SK-N-MC (cell line): ENCODE data around the gene SSU72.

Source experiments
- DNase-seq: peaks from one replicate; pipeline ENCODE4 v3.0.0-alpha.2; 2011; ENCODE audit warnings: low read depth, low spot score
- H3K27ac ChIP-seq: fragments of 200-600 bp; sonication (generic); 2 replicates; pipeline ENCODE4 v1.5.1; 2016; ENCODE audit warnings: mixed run types
- H3K36me3 ChIP-seq: fragments of 200-600 bp; sonication (generic); 2 replicates; pipeline ENCODE4 v1.6.1; 2017; ENCODE audit warnings: antibody characterized with exemption, low read length, mixed read lengths; ENCODE audit not compliant: insufficient read depth
- H3K4me3 ChIP-seq: fragments of 200-600 bp; sonication (generic); 2 replicates; pipeline ENCODE4 v1.5.1; 2016
- H3K9ac ChIP-seq: fragments of 200-600 bp; sonication (generic); 2 replicates; pipeline ENCODE4 v1.8.0; 2017; ENCODE audit warnings: mixed run types, mixed read lengths; ENCODE audit not compliant: insufficient read length
- H3K9me3 ChIP-seq: fragments of 200-600 bp; sonication (generic); 2 replicates; pipeline ENCODE4 v1.6.1; 2017; ENCODE audit warnings: low read depth, mild to moderate bottlenecking, antibody characterized with exemption, low read length, moderate library complexity, mixed read lengths
- EZH2 ChIP-seq: fragments of 200-600 bp; sonication (generic); IDR thresholded peaks from one replicate; pipeline ENCODE4 v1.6.1; 2017; ENCODE audit warnings: antibody characterized with exemption
- FOXP2 ChIP-seq: optimal IDR thresholded peaks from 2 replicates; pipeline ENCODE3; 2011; ENCODE audit warnings: mild to moderate bottlenecking, moderate library complexity; ENCODE audit not compliant: insufficient read depth; ENCODE audit errors: extremely low read length, control extremely low read depth
- POLR2AphosphoS5 ChIP-seq: IDR thresholded peaks from 2 replicates; pipeline ENCODE4 v1.6.1; 2012; ENCODE audit warnings: mild to moderate bottlenecking, low read depth, low read length, borderline replicate concordance

The SSU72 gene

GRCh38 chr1:1614204-1614953 lies 39.7 kb upstream of the SSU72 start:
- no peak for TF ChIP-seq POLR2AphosphoS5
- TF ChIP-seq FOXP2: no peak
- TF ChIP-seq EZH2: no peak
- H3K27ac ChIP-seq: peak overlapping the region; percentile 28; the same call in 1 of the 2 replicates
- H3K4me3 ChIP-seq: peak overlapping the region; percentile 99
- H3K36me3 ChIP-seq: no peaks in the 10 kb centered on the region
- peak overlapping the region; percentile 72 for H3K9ac ChIP-seq
- no peak for DNase-seq
- H3K9me3 ChIP-seq: no peaks in the 10 kb centered on the region

DNA sequence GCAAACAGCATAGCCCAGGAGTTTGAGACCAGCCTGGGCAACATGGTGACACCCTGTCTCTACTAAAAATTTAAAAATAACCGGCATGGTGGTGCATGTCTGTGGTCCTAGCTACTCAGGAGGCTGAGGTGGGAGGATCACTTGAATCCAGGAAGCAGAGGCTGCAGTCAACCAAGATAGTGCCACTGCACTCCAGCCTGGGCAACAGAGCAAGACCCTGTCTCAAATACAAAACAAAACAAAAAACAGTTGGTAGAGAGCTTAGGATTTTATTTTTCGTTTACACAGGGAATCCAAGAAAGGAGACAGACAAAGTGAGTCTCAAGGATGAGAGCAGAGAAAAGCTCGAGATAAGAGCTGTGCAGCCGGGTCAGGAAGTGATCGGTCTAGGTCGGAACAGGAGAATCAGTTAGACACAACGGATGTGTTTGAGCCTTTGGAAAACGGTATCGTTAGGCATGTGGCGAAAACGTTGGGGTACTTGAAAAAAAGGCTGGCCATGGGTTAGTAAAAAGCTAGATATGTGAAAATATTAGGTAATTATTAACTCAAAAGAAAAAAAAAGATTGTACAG lies 38.9 kb upstream of the SSU72 start:
- TF ChIP-seq EZH2 (no peak), FOXP2 (no peak), POLR2AphosphoS5 (no peak)
- Histone ChIP-seq H3K9ac (no peak overlapping the region), H3K4me3 (peak overlapping the region; percentile 99), H3K36me3 (no peaks in the 10 kb centered on the region), H3K27ac (no peak overlapping the region), H3K9me3 (no peaks in the 10 kb centered on the region)
- DNase-seq: no peak

GRCh38 chr1:1612104-1612400 lies 37.4 kb upstream of the SSU72 start:
- H3K27ac ChIP-seq: no peak overlapping the region
- no peaks in the 10 kb centered on the region for H3K9me3 ChIP-seq
- no peak overlapping the region for H3K9ac ChIP-seq
- DNase-seq: no peak
- no peak for TF ChIP-seq POLR2AphosphoS5
- no peak for TF ChIP-seq FOXP2
- no peak for TF ChIP-seq EZH2
- no peaks in the 10 kb centered on the region for H3K36me3 ChIP-seq
- H3K4me3 ChIP-seq: no peak overlapping the region

GRCh38 chr1:1610796-1611195 lies 36.1 kb upstream of the SSU72 start:
- DNase-seq: no peak
- Histone ChIP-seq H3K9me3 (no peaks in the 10 kb centered on the region), H3K4me3 (no peak overlapping the region), H3K27ac (no peak overlapping the region), H3K9ac (no peak overlapping the region), H3K36me3 (no peaks in the 10 kb centered on the region)
- TF ChIP-seq EZH2 (no peak), POLR2AphosphoS5 (no peak), FOXP2 (no peak)

DNA sequence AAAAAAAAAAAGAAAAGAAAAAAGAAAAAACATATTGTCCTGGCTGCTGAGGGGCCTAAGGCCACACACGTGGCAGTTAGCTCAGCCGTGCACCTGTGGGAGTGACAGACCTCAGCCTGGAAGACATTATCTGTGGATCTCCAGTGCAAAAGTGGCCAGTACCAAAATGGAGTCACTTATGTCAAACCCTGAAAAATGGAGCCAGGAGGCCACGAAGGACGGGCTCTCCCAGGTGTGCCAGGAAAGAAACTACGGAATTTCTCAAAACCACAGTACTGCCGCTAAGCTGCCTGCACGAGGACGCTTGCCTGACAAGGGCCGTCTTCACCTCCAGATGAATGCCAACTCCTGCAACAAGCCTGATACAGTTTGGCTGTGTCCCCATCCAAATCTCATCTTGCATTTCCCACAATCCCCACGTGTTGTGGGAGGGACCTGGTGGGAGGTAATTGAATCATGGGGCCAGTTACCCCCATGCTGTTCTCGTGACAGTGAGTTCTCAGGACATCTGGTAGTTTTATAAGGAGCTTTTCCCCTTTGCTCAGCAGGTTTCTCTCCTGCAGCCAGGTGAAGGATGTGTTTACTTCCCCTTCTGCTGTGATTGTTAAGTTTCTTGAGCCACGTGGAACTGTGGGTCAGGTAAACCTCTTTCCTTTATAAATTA lies 35.3 kb upstream of the SSU72 start:
- Histone ChIP-seq H3K36me3 (no peaks in the 10 kb centered on the region), H3K9me3 (no peaks in the 10 kb centered on the region), H3K9ac (no peak overlapping the region), H3K27ac (no peak overlapping the region), H3K4me3 (no peak overlapping the region)
- no peak for DNase-seq
- TF ChIP-seq FOXP2: no peak
- TF ChIP-seq EZH2: no peak
- no peak for TF ChIP-seq POLR2AphosphoS5

DNA sequence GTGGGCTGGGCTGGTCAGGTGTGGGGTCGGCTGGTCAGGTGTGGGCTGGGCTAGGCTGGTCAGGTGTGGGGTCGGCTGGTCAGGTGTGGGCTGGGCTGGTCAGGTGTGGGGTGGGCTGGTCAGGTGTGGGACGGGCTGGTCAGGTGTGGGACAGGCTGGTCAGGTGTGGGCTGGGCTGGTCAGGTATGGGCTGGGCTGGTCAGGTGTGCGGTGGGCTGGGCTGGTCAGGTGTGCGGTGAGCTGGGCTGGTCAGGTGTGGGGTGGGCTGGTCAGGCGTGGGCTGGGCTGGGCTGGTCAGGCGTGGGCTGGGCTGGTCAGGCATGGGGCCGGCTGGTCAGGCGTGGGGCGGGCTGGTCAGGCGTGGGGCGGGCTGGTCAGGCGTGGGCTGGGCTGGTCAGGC lies 31.6 kb upstream of the SSU72 start:
- Histone ChIP-seq H3K36me3 (no peaks in the 10 kb centered on the region), H3K9ac (no peak overlapping the region), H3K27ac (no peak overlapping the region), H3K4me3 (no peak overlapping the region), H3K9me3 (no peaks in the 10 kb centered on the region)
- DNase-seq: no peak
- TF ChIP-seq FOXP2: no peak
- no peak for TF ChIP-seq POLR2AphosphoS5
- no peak for TF ChIP-seq EZH2

- Histone ChIP-seq H3K4me3 (no peak overlapping the region), H3K9me3 (no peaks in the 10 kb centered on the region), H3K36me3 (no peaks in the 10 kb centered on the region), H3K27ac (no peak overlapping the region), H3K9ac (no peak overlapping the region)
- no peak for DNase-seq
- TF ChIP-seq FOXP2 (no peak), EZH2 (no peak), POLR2AphosphoS5 (no peak)
Measured at GRCh38 chr1:1605724-1606123, 31.1 kb upstream of the SSU72 start.

- TF ChIP-seq POLR2AphosphoS5 (no peak), FOXP2 (no peak), EZH2 (no peak)
- no peak for DNase-seq
- no peak overlapping the region for H3K27ac ChIP-seq
- H3K4me3 ChIP-seq: no peak overlapping the region
- no peaks in the 10 kb centered on the region for H3K9me3 ChIP-seq
- no peaks in the 10 kb centered on the region for H3K36me3 ChIP-seq
- H3K9ac ChIP-seq: no peak overlapping the region
Measured at GRCh38 chr1:1605034-1605591, 30.4 kb upstream of the SSU72 start.
